Lower leg skin (tissue), 4 donors: ENCODE results near the gene VAV3. TPM values are rescaled to one million over a fixed set of nuclear protein-coding genes. Genes with fewer than 3 reads are reported as not detected.

Source experiments
- DNase-seq, 2 donors: peaks; one replicate each; pipeline ENCODE4 v3.0.0-alpha.2; 2019; ENCODE audit warnings: low spot score in 2 of 2
- H3K4me3 ChIP-seq: fragments of 200-600 bp; sonication (generic); 2 replicates; pipeline ENCODE4 v1.5.1; 2017; ENCODE audit warnings: mild to moderate bottlenecking, low read depth; ENCODE audit not compliant: poor library complexity, severe bottlenecking
- POLR2A ChIP-seq, 2 donors: fragments of 450-650 bp; IDR thresholded peaks; one replicate each; pipeline ENCODE4 v1.6.1; 2016 to 2017; ENCODE audit warnings: antibody characterized with exemption in 2 of 2, mild to moderate bottlenecking in 1 of 2, moderate library complexity in 1 of 2
- WGBS, 2 donors: methylation state at CpG; one replicate each; pipeline ENCODE4 v1.1.5; 2018; 5-methylcytosine and 5-hydroxymethylcytosine counted together
- intact Hi-C: fragments of 100-400 bp; cut with DNase I; formaldehyde crosslinking; loops from one replicate; pipeline ENCODE4 v1.15.0; 2023; ENCODE audit warnings: low total_unique reads
- total RNA-seq, 4 donors: library from RNA; depleted of rRNA; stranded (reverse); fragments of >200 nt; gene quantifications; one replicate each; pipeline ENCODE4 v1.1.0, GENCODE V29; 2016
- TF ChIP-seq, protein P1 (sequence below), 3 donors: fragments of 450-650 bp; IDR thresholded peaks; one replicate each; pipeline ENCODE4 v1.5.1; 2016; ENCODE audit warnings: antibody characterized with exemption in 3 of 3, mild to moderate bottlenecking in 3 of 3, moderate library complexity in 2 of 3

The VAV3 gene
- total RNA-seq, 4 donors from 2014 or later = 102 to 200 (median 147) TPM

DNA sequence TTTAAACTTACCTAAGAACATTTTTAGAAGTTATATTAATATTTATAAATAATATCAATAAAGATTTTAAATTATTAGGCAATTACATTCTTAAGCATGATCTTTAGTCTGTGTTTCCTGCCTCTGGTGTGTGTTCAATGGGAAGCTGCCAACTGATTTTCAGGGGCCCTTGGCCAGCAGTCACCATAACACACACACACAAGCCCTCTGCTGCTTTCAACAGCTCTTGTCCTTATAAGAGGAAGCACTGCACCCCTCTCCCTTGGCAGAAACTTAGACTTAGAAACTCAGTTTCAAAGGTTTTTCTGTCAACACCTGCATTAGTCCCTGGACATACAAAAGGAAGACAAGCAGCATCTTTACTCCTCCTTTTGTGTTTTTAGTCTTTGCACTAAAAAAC lies 81.4 kb downstream of the VAV3 start:
- intact Hi-C loops = no loop called here
- no peak for DNase-seq
- H3K4me3 ChIP-seq = no peak overlapping the region
- TF ChIP-seq POLR2A (IDR thresholded peaks at IDR 0.05) = no peak
- TF ChIP-seq, protein P1, sequence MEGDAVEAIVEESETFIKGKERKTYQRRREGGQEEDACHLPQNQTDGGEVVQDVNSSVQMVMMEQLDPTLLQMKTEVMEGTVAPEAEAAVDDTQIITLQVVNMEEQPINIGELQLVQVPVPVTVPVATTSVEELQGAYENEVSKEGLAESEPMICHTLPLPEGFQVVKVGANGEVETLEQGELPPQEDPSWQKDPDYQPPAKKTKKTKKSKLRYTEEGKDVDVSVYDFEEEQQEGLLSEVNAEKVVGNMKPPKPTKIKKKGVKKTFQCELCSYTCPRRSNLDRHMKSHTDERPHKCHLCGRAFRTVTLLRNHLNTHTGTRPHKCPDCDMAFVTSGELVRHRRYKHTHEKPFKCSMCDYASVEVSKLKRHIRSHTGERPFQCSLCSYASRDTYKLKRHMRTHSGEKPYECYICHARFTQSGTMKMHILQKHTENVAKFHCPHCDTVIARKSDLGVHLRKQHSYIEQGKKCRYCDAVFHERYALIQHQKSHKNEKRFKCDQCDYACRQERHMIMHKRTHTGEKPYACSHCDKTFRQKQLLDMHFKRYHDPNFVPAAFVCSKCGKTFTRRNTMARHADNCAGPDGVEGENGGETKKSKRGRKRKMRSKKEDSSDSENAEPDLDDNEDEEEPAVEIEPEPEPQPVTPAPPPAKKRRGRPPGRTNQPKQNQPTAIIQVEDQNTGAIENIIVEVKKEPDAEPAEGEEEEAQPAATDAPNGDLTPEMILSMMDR (IDR thresholded peaks at IDR 0.05) = no peak

DNA sequence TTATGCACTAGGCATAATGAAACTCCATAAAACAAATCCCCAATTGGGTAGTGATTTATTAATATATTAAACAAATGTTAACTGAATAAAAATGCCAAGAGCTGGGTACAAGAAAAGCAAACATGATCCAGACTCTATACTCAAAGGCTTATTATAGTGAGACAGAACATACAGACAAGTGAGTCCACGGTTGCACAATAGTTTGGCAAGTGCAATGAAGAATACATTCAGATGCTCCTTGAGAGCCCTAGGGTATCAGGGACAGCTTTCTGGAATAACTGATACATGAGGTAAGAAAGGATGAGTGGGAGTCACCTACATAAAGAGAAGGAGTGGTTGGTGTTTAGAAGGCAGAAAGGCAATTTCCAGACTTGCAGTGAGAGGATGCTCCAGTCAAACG lies 85.1 kb downstream of the VAV3 start:
- DNase-seq = no peak
- no peak overlapping the region for H3K4me3 ChIP-seq
- intact Hi-C loops = no loop called here
- TF ChIP-seq, protein P1 (IDR thresholded peaks at IDR 0.05) = no peak
- no peak for TF ChIP-seq POLR2A (IDR thresholded peaks at IDR 0.05)
- WGBS, 2 donors = 64 to 67% methylated on average over 2 of the region's 2 CpGs

DNA sequence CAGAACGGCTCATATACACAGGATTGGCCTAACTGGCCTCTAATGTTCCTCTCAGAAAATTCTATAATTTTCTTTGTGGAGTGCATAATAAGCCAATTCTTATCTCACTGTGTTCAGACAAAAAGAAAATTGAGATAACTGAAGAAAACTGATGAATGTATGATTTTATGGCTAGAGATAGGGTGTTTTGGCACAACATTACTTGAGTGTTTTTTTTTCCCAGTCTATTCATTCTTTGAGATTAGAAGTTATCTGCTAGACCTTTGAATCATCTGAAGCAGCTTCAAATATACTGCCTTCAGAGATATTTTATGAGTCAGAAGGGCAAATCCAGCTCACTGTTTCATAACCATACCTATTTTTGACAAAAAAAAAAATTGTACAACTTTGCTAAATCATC lies 85.6 kb downstream of the VAV3 start:
- no peak overlapping the region for H3K4me3 ChIP-seq
- TF ChIP-seq, protein P1 (IDR thresholded peaks at IDR 0.05) = no peak
- no peak for TF ChIP-seq POLR2A (IDR thresholded peaks at IDR 0.05)
- no peak for DNase-seq
- WGBS, 2 donors = 78 to 82% methylated on average over 1 of the region's 1 CpG
- intact Hi-C loops = no loop called here

DNA sequence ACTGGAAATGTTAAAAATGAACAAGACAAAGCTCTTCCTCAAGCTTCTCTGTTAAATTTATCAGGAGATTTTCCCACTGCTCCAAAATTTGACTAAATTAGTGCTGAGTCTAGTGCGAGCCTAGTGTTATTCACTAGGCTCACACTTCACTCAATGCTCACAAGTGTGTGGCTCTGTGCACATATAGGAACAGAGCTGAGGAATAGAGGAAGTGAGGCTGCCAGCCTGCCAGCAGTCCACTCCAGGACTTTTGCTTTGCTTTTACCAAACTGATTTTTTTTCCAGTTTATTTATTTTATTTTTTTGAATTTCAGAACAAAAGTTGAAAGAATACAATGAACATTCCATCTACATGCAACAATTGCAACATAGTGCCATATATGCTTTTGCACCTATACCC lies 87.2 kb downstream of the VAV3 start:
- no peak for TF ChIP-seq POLR2A (IDR thresholded peaks at IDR 0.05)
- TF ChIP-seq, protein P1 (IDR thresholded peaks at IDR 0.05) = no peak
- DNase-seq = no peak
- 65 to 79% methylated on average over 1 of the region's 1 CpG for WGBS, 2 donors
- no peak overlapping the region for H3K4me3 ChIP-seq
- intact Hi-C loops = no loop called here

DNA sequence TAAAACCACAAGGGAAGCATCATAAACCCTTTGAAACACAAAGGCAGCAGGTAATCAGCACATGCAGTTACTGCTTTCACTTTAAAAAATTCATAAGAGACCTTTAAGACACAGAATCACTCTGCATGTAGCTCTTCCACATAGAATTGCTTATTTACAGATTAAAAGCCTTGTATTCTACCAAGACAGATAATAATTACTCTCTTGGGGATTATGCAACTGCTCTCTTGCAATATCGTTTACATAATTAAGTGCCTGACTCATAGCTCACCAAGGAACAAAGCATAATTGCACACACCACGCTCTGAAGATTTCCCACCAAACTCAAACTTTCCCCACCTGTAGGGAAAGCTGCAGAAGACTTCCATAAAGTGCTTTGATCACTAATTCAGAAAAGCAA lies 87.9 kb downstream of the VAV3 start:
- intact Hi-C loops = no loop called here
- 2 to 10% methylated on average over 2 of the region's 2 CpGs for WGBS, 2 donors
- no peak for DNase-seq

DNA sequence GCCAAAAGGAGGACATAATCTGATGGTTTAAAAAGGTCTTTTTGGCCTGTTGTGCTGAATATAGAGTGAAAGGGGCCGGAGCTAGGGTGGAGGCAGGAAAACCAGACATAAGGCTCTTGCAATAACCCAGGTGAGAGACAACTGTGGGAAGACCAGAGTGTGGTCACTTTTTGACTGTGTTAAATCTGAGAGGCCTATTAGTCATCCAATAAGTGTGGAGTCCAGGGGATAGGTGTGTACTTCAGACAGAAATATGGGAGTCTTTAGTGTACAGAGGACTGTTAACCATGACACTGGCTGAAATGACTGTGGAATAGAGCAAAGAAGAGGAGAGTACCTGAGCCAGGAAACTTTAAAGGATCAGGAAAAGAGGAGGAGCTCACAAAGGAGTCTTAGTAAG lies 89.3 kb downstream of the VAV3 start:
- H3K4me3 ChIP-seq = no peak overlapping the region
- 82 to 93% methylated on average over 1 of the region's 1 CpG for WGBS, 2 donors
- intact Hi-C loops = no loop called here
- no peak for DNase-seq
- TF ChIP-seq, protein P1 (IDR thresholded peaks at IDR 0.05) = no peak
- TF ChIP-seq POLR2A (IDR thresholded peaks at IDR 0.05) = no peak

More for the DNA sequence above, 87.9 kb downstream of the VAV3 start:
- TF ChIP-seq, protein P1 (IDR thresholded peaks at IDR 0.05) = no peak
- TF ChIP-seq POLR2A (IDR thresholded peaks at IDR 0.05) = no peak
- no peak overlapping the region for H3K4me3 ChIP-seq
